HUES64 (cell line): Measurements from ENCODE around the gene CCL11.
"Not testable (repeated sequence)": the region's sequence is repeated elsewhere in the genome, so short reads cannot be mapped to it uniquely, and the experiment has no call there.

Experiments
- H3K27ac ChIP-seq: 2 replicates; pipeline ENCODE4 v1.7.0; 2013; ENCODE audit warnings: low read depth, low read length, inconsistent platforms
- H3K27me3 ChIP-seq: 2 replicates; pipeline ENCODE4 v1.6.1; 2013; ENCODE audit warnings: mild to moderate bottlenecking, low read length; ENCODE audit not compliant: insufficient read depth
- H3K36me3 ChIP-seq: 2 replicates; pipeline ENCODE4 v1.6.1; 2013; ENCODE audit warnings: mild to moderate bottlenecking, low read length; ENCODE audit not compliant: insufficient read depth
- H3K4me1 ChIP-seq: 2 replicates; pipeline ENCODE4 v1.6.1; 2013; ENCODE audit warnings: mild to moderate bottlenecking, low read length, moderate library complexity; ENCODE audit not compliant: insufficient read depth
- H3K4me3 ChIP-seq: 2 replicates; pipeline ENCODE4 v1.5.1; 2013; ENCODE audit warnings: mild to moderate bottlenecking, low read length, moderate library complexity
- H3K9ac ChIP-seq: 2 replicates; pipeline ENCODE4 v1.6.1; 2013; ENCODE audit warnings: mild to moderate bottlenecking, low read depth, low read length
- H3K9me3 ChIP-seq: 2 replicates; pipeline ENCODE4 v1.6.1; 2013; ENCODE audit warnings: low read depth, low read length; ENCODE audit not compliant: insufficient read depth
- WGBS: fragments of 150-250, 120-280 bp; methylation state at CpG from one replicate; pipeline ENCODE4 v1.1.7; 2013; ENCODE audit warnings: missing lambda C conversion rate; 5-methylcytosine and 5-hydroxymethylcytosine counted together

CCL11 gene

DNA sequence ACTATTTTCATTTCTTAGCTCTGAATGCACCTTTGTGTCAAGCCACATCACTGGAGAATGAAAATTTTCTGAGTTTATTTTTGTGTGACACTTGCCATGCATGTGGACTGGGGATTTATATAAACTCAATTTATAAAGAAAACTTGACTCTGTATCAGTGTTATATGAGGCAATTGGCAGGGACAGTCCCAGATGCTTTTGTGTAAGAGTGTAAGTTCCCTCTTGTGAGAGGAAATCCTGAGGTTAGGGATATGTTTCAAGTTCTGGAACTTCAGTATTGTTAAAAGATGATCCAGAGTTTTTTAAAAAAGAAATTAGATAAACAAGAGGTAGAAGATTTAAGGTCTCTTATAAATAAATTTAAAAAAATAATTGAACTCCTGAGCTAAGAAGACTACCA, 22.8 kb downstream of the CCL11 start:
- Histone ChIP-seq H3K36me3 (no peaks in the 10 kb centered on the region), H3K9me3 (no peaks in the 10 kb centered on the region), H3K4me3 (no peak overlapping the region), H3K9ac (no peak overlapping the region), H3K4me1 (no peaks in the 10 kb centered on the region), H3K27me3 (no peaks in the 10 kb centered on the region), H3K27ac (no peak overlapping the region)

DNA sequence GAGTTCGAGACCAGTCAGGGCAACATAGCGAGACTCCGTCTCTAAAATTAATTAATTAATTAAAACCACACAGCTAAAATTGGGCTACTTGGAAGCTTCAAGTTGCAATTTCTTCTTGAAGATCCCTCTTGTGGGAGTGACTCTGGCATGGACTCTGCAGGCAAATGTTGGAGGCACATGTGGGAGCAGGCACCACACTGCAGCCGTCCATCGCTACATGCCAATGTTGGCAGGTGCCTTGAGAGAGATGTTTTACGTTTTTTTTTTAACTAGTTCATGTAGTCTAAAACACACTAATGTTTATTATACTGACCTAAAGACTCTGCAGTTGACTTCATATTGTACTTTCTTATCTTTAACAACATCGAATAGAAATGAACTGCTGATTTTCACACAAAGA, 25.7 kb downstream of the CCL11 start:
- H3K27ac ChIP-seq: no peak overlapping the region
- no peaks in the 10 kb centered on the region for H3K27me3 ChIP-seq
- no peaks in the 10 kb centered on the region for H3K9me3 ChIP-seq
- no peak overlapping the region for H3K9ac ChIP-seq
- no peaks in the 10 kb centered on the region for H3K4me1 ChIP-seq
- H3K36me3 ChIP-seq: no peaks in the 10 kb centered on the region
- no peak overlapping the region for H3K4me3 ChIP-seq
- 87% methylated on average over 6 of the region's 7 CpGs for WGBS

DNA sequence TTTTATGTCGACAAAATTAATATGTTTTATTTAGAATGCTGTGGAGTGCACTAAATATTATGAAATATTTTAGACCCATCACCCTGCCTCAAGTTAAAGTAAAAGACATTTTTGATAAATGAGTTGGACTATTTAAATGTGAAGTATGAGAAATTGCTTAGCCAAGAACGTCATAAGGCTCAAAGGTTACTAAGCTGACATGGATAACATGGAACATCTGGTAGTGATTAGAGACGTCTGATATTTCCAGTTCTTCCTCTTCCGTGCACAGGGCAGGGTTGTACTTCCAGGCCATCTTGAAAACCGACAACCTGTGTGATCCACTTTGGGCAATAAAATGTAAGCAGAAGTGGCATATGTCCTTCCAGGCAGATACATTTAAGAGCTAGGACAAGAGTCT, 26.5 kb downstream of the CCL11 start:
- Histone ChIP-seq H3K4me3 (no peak overlapping the region), H3K27ac (no peak overlapping the region), H3K9ac (no peak overlapping the region), H3K4me1 (no peaks in the 10 kb centered on the region), H3K9me3 (no peaks in the 10 kb centered on the region), H3K36me3 (no peaks in the 10 kb centered on the region), H3K27me3 (no peaks in the 10 kb centered on the region)
- WGBS: 69% methylated on average over 4 of the region's 5 CpGs

DNA sequence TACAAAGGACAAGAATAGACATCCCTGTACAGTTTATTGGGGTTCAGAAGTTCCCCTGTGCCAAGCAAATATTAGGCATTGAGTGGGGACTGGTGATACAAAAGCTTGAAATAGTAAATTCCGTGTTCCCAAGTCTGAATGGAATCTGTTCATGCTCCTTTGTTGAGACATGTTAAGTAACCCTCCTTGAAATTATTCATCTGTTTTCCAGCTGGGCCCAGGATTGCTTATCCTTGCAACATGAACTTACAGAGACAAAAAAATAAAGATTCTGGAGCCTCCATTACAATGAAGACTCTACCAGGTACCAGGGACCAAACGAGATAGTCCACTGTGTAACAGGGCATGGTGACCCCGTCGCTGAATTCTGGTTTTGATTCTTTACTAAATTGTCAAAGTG, 27.6 kb downstream of the CCL11 start:
- WGBS: 91% methylated on average over 4 of the region's 4 CpGs
- no peak overlapping the region for H3K27ac ChIP-seq
- no peak overlapping the region for H3K4me3 ChIP-seq
- no peaks in the 10 kb centered on the region for H3K27me3 ChIP-seq
- no peaks in the 10 kb centered on the region for H3K4me1 ChIP-seq
- no peak overlapping the region for H3K9ac ChIP-seq
- no peaks in the 10 kb centered on the region for H3K36me3 ChIP-seq
- no peaks in the 10 kb centered on the region for H3K9me3 ChIP-seq

DNA sequence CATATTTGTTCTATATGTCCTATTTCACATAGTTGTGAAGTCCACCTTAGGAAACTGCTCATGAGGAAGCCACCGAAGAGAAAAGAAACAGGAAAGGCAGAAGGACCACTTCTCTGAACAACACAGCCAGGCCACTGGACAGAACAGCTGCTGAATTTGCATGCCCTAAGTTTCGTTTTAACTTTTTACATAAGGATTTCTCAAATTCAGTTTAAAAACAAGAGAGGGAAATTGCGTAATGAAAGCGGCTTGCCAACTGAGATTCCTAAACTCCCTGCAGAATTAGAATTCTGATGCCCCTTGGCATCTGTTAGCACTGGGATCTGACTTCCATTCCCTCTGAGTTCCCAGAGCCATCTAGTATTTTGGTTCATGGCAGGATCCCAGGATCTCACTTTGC, 28.7 kb downstream of the CCL11 start:
- H3K4me1 ChIP-seq: no peaks in the 10 kb centered on the region
- H3K9ac ChIP-seq: no peak overlapping the region
- no peak overlapping the region for H3K27ac ChIP-seq
- H3K9me3 ChIP-seq: no peaks in the 10 kb centered on the region
- no peaks in the 10 kb centered on the region for H3K27me3 ChIP-seq
- 93% methylated on average over 4 of the region's 4 CpGs for WGBS
- no peak overlapping the region for H3K4me3 ChIP-seq
- no peaks in the 10 kb centered on the region for H3K36me3 ChIP-seq

DNA sequence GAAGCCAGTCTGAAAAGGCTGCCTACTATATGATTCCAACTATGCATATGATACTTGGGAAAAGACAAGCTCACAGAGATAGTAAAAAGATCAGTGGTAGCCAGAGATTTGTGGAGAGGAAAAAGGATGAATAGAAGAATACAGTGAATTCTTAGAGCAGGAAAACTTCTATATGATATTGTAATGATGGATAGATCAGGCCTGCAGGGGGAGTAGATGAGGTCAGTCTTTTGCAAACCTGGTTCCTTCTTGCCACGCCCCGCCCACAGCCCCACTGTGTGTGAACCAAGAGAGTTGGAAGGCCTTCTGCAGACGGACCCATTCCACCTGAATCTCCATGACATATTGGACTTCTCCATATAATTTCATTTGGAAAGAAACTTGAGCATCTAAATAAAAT, 32.9 kb downstream of the CCL11 start:
- Histone ChIP-seq H3K9me3 (no peaks in the 10 kb centered on the region), H3K4me3 (no peak overlapping the region), H3K36me3 (no peaks in the 10 kb centered on the region), H3K4me1 (no peaks in the 10 kb centered on the region), H3K9ac (no peak overlapping the region), H3K27me3 (no peaks in the 10 kb centered on the region), H3K27ac (no peak overlapping the region)
- WGBS: 85% methylated on average over 2 of the region's 3 CpGs

DNA sequence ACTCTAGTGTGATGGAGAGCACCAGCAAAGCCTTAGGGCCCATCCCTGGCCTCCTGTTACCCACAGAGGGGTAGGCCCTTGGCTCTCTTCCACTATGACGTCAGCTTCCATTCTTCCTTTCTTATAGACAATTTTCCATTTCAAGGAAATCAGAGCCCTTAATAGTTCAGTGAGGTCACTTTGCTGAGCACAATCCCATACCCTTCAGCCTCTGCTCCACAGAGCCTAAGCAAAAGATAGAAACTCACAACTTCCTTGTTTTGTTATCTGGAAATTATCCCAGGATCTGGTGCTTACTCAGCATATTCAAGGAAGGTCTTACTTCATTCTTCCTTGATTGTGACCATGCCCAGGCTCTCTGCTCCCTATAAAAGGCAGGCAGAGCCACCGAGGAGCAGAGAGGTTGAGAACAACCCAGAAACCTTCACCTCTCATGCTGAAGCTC, 33.5 kb downstream of the CCL11 start, which contains the start of gene CCL8:
CCL8 (plus strand) TSS at position 397 of the 445 bp plus-strand sequence. CDS start 67 bp downstream, outside the sequence.
- no peaks in the 10 kb centered on the region for H3K9me3 ChIP-seq
- no peak within 1 kb of the TSS for H3K9ac ChIP-seq
- 93% methylated on average over 2 of the region's 2 CpGs for WGBS
- H3K27me3 ChIP-seq: no peaks in the 10 kb centered on the region
- H3K4me3 ChIP-seq: no peak within 1 kb of the TSS
- no peaks in the 10 kb centered on the region for H3K4me1 ChIP-seq
- H3K27ac ChIP-seq: no peak within 1 kb of the TSS
- no peaks in the 10 kb centered on the region for H3K36me3 ChIP-seq

DNA sequence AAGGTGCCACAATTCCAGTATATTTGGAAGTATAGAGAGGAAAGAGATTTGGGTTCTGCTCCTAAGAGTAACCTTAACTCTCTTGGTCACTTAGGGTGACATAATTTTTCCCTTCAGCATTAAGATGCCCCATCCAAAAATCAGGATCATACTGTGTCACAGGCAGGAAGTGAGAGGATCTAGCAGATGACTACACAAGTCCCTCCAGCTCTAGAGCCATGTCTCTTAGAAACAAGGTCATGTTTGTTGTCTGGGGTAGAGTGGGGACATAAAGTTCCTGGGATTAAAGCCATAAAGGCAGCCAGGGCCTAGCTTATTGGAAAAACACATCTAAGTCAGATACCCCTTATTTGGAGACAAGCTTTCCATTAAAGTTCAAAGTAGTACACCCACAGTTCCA, 36.4 kb downstream of the CCL11 start:
- Histone ChIP-seq H3K4me3 (no peak overlapping the region), H3K36me3 (no peaks in the 10 kb centered on the region), H3K9me3 (no peaks in the 10 kb centered on the region), H3K27me3 (no peaks in the 10 kb centered on the region), H3K27ac (no peak overlapping the region), H3K9ac (no peak overlapping the region), H3K4me1 (no peaks in the 10 kb centered on the region)

DNA sequence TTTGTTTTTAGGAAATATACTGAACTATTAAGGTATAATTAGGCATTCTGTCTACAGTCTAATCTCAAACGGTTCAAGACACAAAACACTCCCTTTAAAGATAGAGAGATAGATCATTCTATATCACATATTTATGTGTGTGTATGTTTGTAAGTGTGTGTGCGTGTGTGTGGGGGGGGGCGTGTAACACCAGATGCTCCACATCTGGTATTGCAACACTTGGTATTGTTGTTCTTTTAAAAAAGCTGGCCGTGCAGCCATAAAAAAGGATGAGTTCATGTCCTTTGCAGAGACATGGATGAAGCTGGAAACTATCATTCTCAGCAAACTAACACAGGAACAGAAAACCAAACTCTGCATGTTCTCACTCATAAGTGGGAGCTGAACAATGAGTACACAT, 42.0 kb downstream of the CCL11 start:
- not testable (repeated sequence) for H3K9me3 ChIP-seq, H3K4me3 ChIP-seq, H3K27ac ChIP-seq, H3K9ac ChIP-seq, H3K36me3 ChIP-seq, H3K4me1 ChIP-seq, H3K27me3 ChIP-seq
- 88% methylated on average over 3 of the region's 4 CpGs for WGBS

DNA sequence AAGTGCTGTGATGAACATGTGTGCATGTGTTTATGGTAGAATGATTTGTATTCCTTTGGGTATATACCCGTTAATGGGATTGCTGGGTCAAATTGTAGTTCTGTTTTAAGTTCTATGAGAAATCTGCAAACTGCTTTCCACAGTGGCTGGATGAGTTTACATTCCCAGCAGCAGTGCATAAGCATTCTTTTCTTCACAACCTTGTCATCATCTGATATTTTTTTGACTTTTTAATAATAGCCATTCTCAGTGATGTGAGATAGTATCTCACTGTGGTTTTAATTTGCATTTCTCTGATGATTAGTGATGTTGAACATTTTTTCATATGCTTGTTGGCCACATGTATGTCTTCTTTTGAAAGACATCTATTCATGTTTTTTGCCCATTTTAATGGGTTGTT, 52.2 kb downstream of the CCL11 start:
- H3K36me3 ChIP-seq: no peaks in the 10 kb centered on the region
- H3K4me1 ChIP-seq: no peaks in the 10 kb centered on the region
- H3K9me3 ChIP-seq: no peaks in the 10 kb centered on the region
- no peak overlapping the region for H3K27ac ChIP-seq
- H3K27me3 ChIP-seq: no peaks in the 10 kb centered on the region
- H3K9ac ChIP-seq: no peak overlapping the region
- H3K4me3 ChIP-seq: no peak overlapping the region
- 92% methylated on average over 1 of the region's 1 CpG for WGBS
